Keratinocyte (primary cell): ENCODE data around the gene CTU1.

Experiments used
- EZH2 ChIP-seq: IDR thresholded peaks from one replicate; pipeline ENCODE4 v1.6.1; 2012; ENCODE audit warnings: inconsistent platforms, mild to moderate bottlenecking, low read length, moderate library complexity
- TF ChIP-seq, protein P1 (sequence below), 3 experiments: IDR thresholded peaks in 1 of 3; conservative IDR thresholded peaks in 1 of 3; optimal IDR thresholded peaks in 1 of 3; 2 replicates in 2 of 3; 3 replicates in 1 of 3; pipeline versions ENCODE3 to v1.5.1; 2011; ENCODE audit warnings: low read length in 3 of 3, mild to moderate bottlenecking in 3 of 3, moderate library complexity in 2 of 3, control low read depth in 1 of 3, inconsistent platforms in 1 of 3; ENCODE audit not compliant: insufficient read depth in 2 of 3; ENCODE audit errors: extremely low read depth in 1 of 3

DNA sequence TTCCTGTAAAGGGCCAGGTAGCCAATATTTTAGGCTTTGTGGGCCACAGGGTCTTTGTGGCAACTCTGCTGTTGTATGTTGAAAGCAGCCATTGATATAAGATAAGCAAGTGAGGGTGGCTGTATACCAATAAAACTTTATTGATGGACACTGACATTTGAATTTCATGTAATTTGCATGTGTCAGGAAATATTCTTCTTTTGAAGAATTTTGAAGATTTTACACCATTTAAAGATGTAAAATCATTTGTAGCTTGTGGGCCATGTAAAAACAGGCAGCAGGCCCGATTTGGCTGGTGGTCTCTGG is 2.4 kb upstream of the CTU1 start:
- TF ChIP-seq, protein P1, sequence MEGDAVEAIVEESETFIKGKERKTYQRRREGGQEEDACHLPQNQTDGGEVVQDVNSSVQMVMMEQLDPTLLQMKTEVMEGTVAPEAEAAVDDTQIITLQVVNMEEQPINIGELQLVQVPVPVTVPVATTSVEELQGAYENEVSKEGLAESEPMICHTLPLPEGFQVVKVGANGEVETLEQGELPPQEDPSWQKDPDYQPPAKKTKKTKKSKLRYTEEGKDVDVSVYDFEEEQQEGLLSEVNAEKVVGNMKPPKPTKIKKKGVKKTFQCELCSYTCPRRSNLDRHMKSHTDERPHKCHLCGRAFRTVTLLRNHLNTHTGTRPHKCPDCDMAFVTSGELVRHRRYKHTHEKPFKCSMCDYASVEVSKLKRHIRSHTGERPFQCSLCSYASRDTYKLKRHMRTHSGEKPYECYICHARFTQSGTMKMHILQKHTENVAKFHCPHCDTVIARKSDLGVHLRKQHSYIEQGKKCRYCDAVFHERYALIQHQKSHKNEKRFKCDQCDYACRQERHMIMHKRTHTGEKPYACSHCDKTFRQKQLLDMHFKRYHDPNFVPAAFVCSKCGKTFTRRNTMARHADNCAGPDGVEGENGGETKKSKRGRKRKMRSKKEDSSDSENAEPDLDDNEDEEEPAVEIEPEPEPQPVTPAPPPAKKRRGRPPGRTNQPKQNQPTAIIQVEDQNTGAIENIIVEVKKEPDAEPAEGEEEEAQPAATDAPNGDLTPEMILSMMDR (optimal IDR thresholded peaks at IDR 0.05 in 1 of 3, IDR thresholded peaks at IDR 0.05 in 1 of 3, conservative IDR thresholded peaks at IDR 0.05 in 1 of 3; ENCODE audit: extremely low read depth in 1 of 3, insufficient read depth in 2 of 3, low read length in 3 of 3) = no peak
- TF ChIP-seq EZH2 = no peak
